DMS153 (cell line): ENCODE measurements around the gene TKTL1.
A peak's percentile ranks its signal among the peaks of the same experiment; 100 is the strongest.

ENCODE experiments used
- DNase-seq: peaks from one replicate; lab custom pipeline; 2025; lab: John Stamatoyannopoulos, UW

The TKTL1 gene

DNA sequence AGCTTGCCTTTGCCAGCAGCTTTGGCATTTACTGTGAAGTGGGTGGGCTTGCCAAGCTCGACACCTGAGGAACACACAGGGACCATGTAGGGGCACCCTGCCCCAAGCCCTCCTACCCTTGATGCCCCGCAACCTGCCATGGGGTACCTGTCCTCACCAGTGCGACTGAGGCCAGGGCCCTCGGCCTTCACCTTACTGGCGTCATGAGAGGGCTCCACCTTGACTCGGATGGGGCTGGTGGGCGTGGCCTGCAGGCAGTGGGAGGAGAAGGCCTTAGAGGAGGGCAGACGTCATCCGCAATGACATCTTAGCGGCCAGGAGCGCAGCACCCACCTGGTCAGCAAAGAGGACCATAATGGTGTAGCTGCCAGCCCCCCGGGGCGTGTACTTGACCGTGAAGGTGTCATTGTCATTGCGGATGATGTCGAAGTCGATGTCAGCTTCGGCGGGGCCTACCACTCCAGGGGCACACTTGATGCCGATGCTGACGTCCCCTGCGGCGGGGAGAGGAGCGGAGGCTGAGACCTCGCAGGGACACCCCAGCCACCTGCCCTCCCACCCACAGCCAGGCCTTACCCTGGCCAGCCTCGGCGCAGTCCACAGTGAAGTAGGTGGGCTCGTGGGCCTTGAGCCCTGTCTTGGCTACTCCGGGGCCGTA is 66.6 kb downstream of the TKTL1 start:
- no peak for DNase-seq

DNA sequence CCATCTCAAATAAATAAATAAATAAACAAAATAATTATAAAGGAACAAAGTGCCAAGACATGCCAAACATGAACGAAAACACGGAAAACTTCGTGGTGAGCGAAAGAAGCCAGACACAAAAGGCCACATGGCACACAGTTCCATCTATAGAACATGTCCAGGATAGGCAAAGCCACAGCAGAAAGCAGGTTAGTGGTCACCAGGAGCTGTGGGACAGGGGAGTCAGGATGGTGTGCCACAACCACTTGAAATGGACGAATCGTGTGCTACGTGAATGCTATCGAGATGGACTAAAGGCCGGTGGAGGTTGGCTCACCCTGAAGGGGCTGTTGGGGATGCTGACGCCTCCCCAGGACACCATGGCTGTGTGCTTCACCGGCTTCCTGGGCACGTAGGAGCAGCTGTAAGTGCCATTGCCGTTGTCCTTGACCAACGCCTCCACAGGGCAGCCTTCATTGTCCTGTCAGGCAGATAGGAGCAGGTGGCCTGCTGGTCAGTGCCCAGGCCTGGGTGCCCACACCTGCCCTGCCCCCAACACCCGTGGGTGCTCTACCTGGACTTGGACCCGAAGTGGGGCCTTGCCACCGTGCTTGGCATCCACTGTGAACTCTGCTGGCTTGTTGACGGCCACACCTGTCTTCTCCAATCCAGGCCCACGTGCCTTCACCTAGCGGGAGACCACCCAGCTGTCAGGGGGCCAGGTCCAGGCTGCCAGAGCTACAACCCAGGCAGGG is 68.3 kb downstream of the TKTL1 start:
- DNase-seq = no peak

DNA sequence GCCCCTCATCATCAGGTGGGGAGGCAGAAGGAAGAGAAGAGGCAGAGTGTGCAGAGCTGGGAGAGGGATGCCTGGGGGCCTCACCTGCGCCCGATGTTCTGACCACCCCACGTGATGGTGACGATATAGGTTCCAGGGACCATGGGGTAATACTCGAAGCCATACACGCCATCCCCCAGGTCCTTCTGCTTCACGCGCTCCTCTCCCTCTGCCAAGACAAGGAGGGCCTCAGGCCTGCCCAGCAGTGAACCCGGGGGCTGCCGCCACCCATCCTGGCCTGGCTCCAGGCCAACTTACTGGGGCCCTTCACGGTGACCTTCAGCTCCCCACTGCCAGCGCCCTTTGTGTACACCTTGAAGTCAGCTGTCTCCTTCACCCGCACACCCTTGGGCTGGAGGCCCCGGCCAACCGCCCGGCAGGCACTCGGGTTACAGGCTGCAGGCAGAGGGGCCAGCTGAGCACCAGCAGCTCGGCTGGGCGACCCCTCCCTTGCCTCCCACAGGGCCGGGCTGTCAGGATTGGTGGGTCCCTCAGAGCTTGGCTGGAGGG is 69.5 kb downstream of the TKTL1 start:
- DNase-seq = no peak

DNA sequence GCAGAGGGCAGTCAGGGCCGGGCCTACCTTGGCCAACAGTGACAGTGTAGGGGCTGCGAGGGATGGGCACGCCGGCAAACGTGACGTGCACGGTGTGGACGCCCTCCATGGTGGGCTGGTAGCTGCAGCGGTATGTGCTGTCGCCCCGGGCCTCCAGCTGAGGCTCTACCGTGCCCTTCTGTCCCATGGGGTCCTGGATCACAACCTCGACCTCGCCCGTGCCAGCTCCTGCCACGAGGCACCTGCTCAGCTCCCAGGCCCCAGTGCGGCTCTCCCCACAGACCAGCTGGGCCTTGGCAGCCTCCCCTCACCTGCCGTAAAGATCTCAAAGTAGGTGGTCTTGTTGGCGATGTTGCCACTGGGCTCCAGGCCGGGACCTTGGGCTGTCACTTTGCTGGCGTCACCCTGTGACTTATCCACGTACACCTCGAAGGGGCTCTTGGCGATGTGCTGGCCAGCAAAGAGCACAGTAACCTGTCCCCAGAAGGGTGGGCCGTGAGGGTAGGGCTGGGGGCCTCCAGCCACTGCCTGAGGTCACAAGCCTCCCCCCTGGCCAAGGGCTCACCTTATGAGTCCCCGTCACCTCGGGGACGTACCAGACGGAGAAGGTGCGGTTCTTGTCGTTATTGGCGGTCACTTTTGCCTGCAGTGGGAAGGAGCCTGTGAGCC is 70.5 kb downstream of the TKTL1 start:
- DNase-seq = no peak

DNA sequence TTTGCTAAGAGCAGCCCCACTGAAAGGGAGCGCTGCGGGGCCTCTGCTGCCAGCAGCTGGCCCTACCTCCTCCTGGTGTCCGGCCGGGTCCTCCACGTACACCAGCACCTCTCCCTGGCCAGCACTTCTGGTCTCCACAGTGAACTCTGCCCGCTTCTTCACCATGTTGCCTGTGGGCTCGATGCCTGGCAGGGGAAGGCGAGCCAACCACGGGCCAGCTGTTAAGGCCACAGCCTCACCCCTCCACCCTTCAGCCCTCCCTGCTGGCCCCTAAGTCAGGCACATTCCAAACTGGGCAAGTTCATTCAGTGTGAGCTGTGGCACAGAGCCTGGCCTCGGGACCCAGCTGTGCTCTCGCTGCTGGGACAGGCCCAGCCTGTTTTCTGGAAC is 71.1 kb downstream of the TKTL1 start:
- no peak for DNase-seq

DNA sequence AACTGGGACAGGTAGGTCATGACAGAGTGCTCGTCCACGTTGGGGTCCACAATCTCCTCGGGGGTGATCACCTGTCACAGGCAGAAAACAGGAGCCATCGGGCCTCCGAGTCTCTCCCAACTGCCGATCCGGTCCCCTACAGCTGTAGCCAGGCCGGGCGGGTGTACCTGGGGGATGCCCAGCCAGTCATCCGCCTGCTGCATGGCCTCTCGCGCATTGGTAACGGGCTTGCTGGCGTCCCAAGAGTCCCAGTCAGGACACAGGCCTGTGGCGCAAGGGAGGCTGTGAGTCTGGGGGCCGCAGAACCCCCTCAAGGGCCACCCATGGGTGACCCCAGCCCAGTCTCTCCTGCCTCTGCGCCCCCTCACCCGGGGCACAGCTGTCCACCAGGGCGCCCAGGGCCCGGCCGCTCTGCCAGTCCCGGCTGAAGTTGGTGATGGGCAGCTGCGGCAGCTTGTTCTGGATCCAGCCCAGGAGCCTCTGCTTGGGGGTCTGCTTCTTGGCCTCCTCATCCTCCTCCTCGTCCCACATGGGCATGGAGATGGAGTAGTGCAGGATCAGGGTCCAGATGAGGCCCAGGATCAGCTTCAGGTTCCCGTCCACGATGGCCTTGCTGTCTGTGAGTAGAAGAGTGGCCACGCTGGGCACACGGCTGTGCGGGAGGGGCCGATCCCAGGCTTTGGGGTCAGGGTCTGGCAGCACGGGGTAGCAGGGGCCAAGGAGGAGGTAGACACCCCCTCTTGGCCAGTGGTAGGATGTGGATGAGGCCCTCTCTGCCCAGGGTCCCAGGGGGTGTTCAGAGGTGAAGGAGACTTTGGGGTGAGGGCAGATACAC is 72.1 kb downstream of the TKTL1 start:
- no peak for DNase-seq

DNA sequence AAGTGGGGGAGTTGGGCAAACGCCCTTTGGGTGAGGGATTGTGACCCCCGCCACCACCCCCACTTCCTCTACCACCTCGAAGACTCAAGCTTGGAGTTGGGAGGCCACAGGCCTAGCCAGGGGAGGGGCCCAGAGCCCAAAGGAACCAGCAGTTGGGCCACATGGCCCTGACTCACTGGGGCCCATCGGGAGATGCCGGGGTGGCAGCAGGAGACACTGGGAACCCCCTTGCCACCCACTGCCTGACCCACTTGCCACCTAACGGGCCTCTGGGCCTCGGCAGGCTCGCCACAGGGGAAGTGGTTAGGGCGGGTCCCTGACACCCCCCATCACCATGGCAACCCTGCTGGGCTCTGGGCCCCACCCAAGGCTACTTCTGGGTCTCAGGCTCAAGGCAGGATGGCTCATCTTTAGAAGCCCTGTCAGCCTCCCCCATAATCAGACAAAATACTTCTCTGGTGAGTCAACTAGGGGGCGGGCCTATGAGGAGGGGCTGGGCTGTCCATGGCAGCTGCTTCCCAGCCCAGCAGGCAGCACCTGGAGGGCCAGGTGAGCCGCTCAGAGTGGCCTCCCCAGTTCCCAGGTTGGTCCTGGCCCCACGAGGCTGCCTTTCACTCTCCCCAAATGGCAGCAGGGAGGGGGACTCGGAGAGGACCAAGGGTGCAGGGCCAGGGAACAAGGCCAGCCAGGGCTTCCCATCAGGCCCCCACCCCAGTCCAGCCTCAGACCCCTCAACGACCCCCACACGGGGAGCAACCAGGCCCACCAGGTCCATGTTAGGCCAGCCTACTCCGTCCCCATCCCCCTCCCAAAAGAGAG is 73.2 kb downstream of the TKTL1 start:
- DNase-seq = peak; percentile 56

DNA sequence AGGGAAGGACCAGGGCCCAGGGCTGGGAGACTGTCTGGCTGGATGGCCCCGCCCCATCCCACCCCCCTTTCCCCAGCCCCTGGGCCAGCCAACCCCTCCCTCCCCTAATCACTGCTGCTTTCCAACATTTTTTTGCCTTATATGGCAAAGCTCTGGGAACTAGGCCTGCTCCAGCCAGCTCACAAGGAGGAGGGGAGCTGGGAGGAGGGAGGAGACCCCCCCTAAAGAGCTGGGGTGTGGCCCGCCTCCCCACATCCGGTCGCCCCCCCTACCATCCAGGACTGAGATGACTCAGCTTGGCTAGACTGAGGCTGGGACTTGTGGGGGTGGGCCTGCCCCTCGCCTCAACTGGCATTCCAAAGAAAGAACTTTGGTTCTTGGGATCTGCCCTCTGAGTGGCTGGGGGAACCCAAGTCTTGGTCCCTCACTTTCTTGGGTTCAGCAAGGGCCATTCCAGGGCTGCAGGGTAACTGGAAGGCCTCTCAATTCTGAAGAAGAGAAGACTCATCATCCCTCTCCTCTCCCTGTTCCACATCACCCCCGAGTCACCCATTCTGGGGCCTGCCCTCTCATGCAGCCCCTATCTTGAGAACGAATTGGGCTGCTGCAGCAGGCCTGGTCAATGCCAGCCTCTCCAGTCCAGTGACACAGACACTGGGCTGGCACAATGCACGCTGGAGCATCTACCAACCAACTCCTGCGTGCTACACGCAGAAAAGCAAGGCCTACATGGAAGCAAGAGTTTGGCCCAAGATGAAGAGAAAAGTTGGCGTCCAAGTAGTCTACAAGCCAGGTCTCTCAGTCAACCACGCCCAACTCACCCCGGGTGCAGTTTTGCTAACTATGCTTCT is 74.1 kb downstream of the TKTL1 start:
- DNase-seq = peak; percentile 65

DNA sequence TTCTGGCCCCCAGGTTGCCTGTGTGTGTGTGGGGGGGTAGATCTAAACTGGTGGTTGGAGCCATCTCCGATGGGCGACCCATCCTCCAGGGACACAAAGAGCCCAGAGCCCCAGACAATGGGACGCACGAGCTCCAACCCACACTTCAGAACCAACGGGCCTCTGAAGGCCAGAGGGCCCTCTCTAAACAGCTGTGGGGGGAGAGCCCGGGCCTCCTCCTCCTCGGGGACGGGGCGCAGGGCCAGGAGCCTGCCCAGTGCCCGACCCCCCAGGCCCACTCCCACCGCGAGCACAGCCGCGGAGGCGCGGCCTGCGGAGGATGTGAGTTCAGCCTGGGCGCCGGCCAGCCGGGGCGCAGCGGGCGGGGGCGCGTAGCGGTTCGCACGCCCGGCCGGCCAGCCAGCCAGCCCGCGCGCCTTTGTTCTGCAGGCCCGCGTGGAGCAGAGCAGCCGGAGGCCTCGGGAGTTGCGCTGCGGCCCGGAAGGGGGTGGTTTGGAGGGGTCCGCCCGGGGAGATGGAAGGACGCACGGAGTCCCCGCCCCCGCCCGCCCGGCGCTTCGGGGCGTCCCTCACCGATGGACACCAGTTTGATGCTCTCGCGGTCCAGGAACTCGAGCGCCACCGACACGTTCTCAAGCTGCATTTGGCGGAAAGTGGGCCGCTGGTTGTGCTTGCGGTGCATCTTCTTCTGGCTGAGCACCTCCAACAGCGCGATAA is 74.9 kb downstream of the TKTL1 start:
- DNase-seq = no peak

DNA sequence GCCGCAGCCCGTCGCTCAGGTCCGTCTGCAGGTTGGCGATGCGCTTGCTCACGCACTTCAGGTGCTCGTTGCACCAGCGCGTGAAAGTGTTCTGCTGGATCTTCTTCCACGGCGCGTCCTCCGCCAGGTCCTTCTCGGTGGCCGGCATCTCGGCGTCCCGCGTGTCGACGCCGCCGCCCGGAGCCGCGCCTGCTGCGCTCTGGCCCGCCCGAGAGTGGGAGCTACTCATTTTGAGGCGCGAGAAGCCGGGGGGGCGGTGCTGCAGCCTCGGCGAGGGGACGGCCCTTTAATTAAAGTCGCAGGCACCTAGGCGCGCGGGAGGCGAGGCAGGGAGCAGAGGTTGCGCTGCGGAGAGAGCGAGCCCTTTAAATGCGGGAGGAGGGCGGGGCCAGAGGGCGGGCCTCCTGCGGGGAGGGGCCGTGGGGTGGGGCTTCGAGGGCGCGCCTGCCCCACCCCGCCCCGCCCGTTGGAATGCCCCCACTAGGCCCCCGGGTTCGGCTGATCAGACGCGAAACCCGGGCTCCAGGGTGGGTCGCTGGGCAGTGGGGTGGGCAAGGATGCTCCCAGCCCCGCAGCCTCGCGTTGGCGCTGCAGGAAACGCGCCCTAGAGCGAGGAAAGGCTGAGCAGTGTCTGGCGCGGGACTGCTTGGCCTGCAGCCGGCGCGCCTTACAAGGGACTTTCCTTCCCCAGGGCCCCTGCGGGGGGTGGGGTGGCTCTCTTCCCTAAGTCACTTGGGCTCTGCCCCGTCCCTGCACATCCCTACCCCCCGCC is 75.6 kb downstream of the TKTL1 start:
- peak; percentile 88 for DNase-seq

DNA sequence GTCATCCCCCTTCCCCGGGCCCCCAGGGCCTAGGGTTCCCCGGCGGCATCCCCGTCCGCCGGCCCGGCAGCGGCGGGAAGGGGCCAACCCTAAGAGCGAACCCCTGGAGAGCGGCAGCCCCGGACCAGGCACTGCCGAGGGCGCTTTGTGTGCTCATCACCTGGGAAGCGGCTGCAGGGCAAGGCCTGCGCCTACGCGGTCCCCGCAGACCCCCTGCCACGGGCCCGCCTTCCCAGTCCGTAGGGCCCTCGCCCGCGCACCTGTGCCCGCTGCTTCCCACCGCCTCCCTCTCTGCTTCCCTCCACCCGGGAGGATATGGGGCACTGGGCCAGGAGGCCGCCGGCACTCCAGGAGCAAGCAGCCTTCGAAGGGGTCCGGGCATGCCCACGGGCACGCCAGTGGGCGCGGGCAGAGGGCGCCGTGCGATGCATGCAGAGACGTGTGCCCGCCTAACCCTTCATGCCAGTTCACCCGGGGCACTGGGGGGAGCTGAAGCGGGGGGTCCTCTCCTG is 76.2 kb downstream of the TKTL1 start:
- DNase-seq = no peak

DNA sequence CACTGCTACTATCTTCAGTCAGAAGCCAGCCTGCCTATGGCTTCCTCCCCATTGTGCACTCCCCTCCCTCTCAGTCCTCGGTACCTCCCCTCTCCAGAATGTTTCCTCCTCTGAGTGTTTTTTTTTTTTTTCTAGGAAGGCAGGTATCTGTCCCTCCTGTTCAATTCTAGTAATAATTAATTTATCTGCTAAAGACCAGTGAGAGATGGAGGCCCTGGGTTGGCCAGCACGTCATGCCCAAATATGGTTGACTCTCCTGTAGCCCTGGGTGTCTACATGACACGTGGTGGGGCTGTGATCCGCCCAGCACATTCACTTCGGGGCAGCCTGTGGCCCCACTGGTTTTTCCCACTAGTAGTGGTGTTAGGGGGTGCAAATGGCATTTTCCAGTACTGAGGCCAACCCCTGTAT is 77.0 kb downstream of the TKTL1 start:
- no peak for DNase-seq

DNA sequence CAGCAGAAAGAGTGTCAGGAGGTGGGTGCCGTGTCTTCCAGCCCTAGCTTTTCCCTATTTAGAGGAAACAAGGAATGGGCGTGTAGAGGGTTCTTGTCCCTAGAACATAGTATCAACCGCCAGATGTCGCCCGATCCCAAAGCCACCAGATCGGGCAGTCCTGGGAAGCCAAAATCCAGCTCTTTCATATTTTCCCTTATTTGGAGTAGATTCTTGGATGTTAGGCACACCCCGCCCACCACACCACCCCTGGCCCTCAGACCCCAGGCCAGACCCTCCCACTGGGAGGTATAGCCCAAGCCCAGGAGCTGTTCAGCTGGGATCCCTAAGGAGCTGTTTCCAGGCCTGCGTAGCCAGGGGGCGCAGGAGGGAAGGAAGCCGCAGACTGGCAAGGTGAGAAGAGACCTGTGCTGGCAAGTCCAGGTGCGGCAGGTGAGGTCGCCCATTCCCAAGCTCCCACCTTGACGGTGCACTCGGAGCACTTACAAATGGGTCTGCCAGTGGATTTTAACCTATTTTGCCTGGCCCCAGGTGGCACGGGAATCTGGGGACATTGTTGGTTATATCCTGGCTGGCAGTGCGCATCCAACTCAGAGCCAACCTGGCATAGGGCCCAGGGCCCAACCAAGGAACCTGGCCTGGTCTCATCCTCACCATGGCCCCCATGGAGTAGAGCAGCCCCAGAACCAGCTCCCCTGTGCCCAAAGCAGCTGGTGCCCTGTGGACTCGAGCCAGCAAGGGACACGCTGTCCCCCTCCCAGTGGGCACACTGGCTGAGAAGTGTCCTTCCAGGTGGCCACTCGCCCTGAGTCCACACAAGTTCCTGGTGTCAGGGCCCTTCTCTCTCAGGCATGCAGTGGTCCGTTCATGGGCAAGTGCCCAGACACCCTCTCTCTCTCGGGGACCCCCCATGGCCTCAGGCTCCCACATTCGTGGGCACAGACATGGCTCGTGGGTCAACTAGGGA is 78.0 kb downstream of the TKTL1 start:
- DNase-seq = peak; percentile 71

DNA sequence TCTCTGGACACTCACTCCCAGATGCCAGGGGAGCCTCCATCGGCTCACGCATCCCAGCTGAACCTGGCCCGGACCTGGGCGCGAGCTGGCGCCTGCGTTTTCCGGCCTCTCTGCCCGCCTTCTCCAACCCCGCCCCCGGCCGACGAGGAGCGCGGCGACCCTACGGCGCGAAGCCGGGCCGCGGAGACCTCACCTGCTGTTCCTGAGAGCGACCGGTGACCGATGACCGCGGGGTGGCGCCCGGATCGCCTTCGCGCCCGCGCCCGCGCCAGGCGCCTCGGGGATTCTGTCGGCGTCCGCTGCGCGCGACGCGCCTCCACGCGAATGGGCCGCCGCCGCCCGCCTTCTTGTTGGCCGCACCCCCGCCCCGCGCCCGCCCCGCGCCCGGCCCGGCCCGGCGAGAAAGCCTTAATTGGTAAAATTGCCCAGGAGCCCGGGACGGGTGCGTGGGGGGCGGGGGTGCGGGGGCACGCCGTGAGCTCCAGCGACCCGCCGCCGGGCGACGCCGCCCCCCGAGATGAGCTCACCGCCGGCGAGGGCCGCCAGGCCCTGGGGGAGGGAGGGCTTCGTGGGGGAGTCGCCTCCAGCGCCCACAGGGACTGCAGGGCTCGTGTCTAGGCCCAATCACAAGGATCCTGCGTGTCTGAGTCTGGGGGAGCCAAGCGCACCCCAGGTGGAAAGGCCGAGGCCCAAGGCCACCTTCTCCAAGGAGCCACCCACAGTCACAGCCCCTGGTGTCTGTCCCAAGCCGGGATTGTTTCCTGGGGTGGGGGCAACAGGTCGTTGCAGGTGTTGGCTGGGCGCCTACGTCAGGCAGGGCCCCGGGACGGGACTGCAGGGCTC is 78.9 kb downstream of the TKTL1 start, which contains the start of gene FLNA:
Gene FLNA (minus strand): TSS at position 322 of the 843 bp plus-strand sequence. CDS start 3,389 bp downstream, outside the sequence.
- peak; percentile 22 for DNase-seq

DNA sequence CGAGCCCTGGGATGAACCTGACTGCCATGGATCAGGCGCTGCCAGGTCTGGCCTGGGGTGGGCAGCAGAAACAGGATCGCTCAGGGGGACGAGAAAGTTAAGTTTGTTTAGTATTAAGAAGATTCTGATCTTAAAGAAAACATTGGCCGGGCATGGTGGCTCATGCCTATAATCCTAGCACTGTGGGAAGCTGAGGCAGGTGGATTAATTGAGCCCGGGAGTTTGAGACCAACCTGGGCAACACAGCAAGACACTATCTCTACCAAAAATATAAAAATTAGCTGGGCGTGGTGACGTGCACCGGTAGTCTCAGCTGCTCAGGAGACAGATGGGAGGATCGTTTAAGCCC is 79.5 kb downstream of the TKTL1 start:
- no peak for DNase-seq

DNA sequence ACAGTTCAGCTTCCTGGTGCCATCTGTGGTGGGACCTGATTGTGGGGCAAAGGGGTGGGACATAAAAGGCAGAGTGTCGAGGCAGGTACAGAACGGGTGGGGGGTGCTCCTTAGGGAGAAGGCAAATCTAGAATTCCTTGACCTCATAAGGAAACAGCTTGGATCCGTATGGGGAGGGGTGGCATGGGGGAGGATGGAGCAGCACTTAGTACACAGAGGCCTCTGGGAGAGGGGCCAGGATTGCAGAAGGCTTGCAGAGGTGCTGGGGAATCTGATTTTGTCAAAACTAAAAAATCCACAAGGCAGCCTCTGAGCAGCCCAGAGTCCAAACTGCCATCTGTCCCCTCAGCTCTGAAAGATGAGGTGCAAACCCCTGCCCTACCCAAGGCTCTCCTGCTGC is 81.2 kb downstream of the TKTL1 start:
- DNase-seq = no peak
